A673 (cell line): ENCODE data around the gene MAGEA9B.

Source experiments
- EZH2 ChIP-seq: fragments of 200-600 bp; sonication (generic); IDR thresholded peaks from 2 replicates; pipeline ENCODE4 v1.6.1; 2017; ENCODE audit warnings: borderline replicate concordance, low read depth, mild to moderate bottlenecking, mixed read lengths, antibody characterized with exemption, low read length; ENCODE audit not compliant: poor library complexity, severe bottlenecking
- TF ChIP-seq, protein P1 (sequence below): fragments of 300-800, 200-600 bp; sonication (generic); conservative IDR thresholded peaks from 2 replicates; pipeline ENCODE4 v1.5.1; 2017; ENCODE audit warnings: low read depth, mild to moderate bottlenecking, antibody characterized with exemption, low read length, moderate library complexity, mixed read lengths

DNA sequence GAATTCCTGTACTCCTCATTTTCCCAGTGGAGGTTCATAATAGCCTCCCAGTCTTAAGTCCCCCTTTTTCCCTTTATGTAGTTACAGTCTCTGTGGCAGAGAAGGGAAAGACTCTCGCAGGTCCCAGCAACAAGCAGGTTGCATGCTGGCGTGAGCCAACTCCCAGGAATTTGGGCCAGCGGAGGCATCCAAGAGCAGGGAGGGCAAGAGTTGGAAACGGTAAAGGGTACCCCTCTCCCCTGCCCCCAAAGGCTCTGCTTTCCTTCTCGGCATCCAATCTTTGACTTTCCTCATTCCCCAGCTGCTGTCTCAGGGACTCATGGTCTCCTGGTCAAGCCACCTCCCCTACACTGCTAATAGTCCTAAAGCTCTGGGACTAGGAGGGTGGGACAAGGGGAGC, 23.3 kb upstream of the MAGEA9B start:
- TF ChIP-seq, protein P1, sequence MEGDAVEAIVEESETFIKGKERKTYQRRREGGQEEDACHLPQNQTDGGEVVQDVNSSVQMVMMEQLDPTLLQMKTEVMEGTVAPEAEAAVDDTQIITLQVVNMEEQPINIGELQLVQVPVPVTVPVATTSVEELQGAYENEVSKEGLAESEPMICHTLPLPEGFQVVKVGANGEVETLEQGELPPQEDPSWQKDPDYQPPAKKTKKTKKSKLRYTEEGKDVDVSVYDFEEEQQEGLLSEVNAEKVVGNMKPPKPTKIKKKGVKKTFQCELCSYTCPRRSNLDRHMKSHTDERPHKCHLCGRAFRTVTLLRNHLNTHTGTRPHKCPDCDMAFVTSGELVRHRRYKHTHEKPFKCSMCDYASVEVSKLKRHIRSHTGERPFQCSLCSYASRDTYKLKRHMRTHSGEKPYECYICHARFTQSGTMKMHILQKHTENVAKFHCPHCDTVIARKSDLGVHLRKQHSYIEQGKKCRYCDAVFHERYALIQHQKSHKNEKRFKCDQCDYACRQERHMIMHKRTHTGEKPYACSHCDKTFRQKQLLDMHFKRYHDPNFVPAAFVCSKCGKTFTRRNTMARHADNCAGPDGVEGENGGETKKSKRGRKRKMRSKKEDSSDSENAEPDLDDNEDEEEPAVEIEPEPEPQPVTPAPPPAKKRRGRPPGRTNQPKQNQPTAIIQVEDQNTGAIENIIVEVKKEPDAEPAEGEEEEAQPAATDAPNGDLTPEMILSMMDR = no peak
- TF ChIP-seq EZH2 = no peak
